Fibroblast of peridontal ligament (primary cell): ENCODE results near the gene VAX1.
"Not testable (repeated sequence)": the region's sequence is repeated elsewhere in the genome, so short reads cannot be mapped to it uniquely, and the experiment has no call there.

Experiments used
- DNase-seq: peaks from one replicate; pipeline ENCODE4 v3.0.0-alpha.2; 2010; ENCODE audit errors: extremely low read depth

The VAX1 gene

GRCh38 chr10:117137911-117138642, at the start of gene VAX1:
TSS of gene VAX1 (minus strand) at chr10:117138270. CDS start at chr10:117138056, 214 bp downstream.
- no peak for DNase-seq

DNA sequence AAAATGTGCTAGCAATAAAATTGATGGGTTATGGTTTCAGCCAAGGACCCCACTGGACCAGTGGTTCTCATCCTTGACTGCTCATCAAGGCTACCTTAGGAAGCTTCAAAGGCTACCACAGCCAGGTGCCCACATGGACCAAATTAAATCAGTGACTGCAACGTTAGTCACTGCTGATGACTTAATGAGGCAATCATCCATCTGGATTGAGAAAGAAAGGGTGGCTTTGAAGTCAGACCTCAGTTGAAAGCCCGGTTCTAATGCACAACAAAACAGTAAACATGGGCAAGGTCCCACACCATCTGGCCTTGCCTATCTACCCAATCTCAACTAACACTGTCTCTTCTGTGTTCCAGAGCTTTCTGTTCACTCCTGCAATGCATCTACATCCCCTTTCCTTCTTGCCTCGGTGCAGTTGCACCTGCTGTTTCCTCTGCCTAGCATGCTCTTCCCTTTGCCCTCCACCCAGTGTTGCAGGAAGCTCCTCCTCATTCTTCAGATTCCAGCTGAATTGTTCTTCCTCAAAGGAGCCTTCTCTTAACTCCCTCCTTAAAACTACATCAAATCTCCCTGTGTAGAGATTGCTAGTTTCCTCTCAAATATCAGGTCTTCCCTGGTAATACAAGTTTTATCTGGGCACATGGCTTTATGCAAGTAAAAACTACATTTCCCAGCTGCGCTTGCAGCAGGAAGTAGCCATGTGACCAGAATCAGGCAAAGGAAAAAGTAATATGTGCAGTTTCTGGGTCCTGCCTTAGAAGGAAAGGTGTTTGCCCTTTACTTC, 49.0 kb upstream of the VAX1 start:
- DNase-seq: no peak

- not testable (repeated sequence) for DNase-seq
Measured at GRCh38 chr10:117185817-117186216, 47.7 kb upstream of the VAX1 start.

GRCh38 chr10:117184821-117185220, 46.8 kb upstream of the VAX1 start:
- DNase-seq: no peak

GRCh38 chr10:117184296-117184695, 46.2 kb upstream of the VAX1 start:
- DNase-seq: no peak

- DNase-seq: no peak
Measured at GRCh38 chr10:117178190-117178589, 40.1 kb upstream of the VAX1 start.

- DNase-seq: peak; percentile 82
Measured at GRCh38 chr10:117175901-117176534, 37.9 kb upstream of the VAX1 start.

- DNase-seq: no peak
Measured at GRCh38 chr10:117175215-117175900, 37.3 kb upstream of the VAX1 start.

GRCh38 chr10:117174439-117175214, 36.6 kb upstream of the VAX1 start:
- DNase-seq: peak; percentile 73

DNA sequence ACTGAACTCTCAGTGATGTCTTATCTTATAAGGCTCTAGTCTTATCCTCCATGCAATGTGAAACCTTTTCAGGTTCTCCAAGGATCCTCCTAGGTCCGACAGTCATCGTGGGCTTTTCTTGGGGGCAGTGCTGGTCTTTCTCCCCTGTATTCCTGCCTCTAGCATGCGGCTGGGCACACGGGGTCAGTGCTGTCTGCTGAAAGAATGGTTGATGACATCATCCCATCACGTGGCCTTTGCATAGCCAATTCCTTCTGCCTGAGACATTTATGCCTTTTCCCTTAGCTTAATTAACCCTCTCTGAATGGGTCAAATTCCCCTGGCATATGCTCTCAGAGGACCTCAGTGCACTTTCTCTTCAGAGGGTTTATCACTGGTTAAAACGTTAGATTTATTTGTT, 32.2 kb upstream of the VAX1 start:
- DNase-seq: no peak

- peak; percentile 12 for DNase-seq
Measured at GRCh38 chr10:117169480-117169879, 31.4 kb upstream of the VAX1 start.

DNA sequence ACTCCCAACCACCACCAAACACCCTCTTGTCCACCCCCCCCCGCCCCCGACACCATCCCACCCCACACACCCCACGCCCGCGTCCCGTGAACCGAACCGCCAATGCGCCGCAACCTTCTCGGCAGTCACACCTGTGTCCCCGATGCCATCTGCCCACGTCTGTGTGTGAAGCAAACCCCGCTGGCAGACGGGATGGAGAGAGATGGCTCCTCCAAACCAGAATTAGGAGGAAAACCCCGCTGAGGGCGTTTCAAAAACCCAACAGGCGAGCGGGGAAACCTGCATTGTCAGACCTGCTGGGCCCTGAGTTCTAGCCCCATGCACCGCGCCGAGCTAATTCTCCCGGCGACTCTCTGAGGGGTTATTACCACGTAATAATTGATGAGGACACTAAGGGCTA, 30.7 kb upstream of the VAX1 start:
- no peak for DNase-seq

DNA sequence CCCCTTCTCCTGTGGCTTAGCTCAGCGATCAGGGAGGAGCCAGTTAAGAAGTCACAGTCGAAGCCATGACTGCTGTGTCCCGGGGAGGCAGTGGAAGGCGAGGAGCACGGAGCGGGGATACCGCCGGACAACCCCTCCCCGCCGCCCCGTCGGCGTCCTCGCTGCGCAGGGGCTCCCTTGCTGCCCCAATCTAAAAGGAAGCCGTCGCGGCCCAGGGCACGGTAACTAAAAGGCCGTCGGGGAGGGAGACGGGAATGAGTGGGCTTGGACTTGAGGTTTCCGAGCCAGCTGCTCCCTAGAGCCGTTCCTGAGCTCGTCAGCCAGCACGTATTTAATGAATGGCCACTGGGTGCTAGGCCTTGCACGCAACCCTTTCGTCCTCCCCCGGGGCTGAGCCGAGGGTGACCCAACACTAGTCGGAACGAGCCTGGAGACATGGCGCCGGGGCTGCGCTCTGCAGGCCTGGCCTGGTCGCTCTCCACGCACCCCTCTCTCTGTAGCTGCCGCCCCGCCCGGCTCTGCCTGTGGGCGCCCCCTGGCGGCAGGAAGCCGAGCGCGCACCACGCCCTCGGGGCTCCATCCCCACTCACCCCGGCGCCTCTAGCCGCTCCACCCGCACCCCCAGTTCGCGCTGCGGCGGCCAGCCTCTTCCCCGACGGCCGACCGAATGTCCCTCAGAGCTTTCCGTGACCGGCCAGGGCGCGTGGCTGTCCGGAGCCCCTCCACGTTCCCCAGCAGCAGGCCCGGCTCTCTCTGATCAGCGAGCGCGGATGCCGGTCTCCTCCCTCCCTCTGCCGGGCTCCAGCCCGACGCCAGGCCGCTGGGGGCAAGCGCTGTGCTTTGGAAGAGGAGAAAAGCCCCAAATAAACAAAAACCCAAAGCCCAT, 30.0 kb upstream of the VAX1 start:
- no peak for DNase-seq

DNA sequence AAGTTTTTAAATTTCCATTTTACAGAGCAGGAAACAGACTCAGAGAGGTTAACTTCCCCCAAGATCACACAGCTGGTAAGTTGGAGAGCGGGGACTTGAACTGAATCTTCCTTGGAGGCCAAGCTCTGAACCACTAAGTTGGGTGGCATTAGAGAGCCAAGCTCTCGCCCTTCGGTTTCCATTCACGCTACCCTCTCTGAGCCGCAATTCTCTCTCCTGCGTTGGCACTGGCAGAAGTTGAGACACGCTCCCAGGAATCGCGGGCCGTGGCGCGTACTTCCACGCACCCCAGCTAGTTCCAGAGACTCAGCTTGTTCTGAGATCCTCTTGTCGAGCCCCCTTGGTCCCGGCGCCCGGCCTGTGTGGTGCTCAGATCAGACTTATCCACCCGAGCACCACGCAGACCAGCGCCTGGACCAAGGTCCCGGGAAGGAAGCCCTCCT, 29.3 kb upstream of the VAX1 start:
- no peak for DNase-seq

GRCh38 chr10:117166418-117167345, 28.6 kb upstream of the VAX1 start:
- no peak for DNase-seq

GRCh38 chr10:117165538-117166417, 27.7 kb upstream of the VAX1 start:
- DNase-seq: peak; percentile 20

DNA sequence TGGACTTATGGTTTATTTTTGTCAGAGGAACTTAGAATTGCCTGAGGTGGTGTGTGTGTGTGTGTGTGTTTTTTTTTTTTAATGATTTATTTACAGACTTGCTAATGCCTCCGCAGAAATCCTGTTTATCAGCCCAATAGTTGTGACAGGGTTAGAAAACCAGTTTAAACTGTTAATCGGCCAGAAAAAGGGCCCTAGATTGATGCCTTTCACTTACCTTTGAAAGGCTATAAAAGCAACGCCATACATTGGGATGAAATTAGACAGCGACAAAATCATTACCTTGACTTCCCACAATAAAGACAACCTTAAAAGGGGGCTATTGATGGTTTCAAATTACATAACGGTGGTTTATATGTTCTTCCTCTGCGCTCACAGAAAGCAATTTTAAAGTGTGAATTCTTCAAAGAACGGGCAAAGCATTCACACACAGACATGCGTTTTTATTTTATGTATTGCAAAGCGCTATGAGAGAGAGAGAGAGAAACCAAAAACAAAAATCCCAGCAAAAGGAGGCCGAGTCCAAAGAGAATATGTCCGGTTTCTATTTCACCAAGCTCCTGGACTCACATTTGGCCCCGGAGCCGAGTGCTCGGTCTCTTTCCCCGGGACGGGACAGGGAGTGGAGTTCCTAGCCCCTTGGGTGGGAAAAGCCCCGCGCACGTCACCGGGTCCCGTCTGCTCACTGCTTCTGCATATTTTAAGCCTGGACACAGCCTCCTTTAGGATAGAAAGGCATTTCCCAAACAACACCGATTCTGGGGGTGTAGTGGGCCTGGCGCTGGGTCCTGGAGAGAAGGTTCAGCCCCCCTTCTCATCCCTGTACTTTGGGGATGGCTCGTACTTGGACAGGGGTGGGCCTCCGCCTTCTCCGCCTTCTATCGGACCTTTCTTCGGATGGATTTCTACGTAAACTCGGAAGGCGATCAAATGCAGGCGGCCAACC, 26.8 kb upstream of the VAX1 start:
- peak; percentile 9 for DNase-seq
